Small intestine (tissue), 7 donors: ENCODE results near the gene ARMH4. TPM values are rescaled to one million over a fixed set of nuclear protein-coding genes. Genes with fewer than 3 reads are reported as not detected.

Experiments
- DNase-seq, 2 donors: peaks; one replicate each; pipeline versions ENCODE4 v3.0.0 to v3.0.0-alpha.2; 2013
- FAIRE-seq: peaks from 2 replicates; lab custom pipeline; 2012; peaks lifted over from hg19 to GRCh38; lab: Jason Lieb, UNC
- H3K27ac ChIP-seq, 3 donors: one replicate each; pipeline ENCODE4 v1.5.1; 2013; ENCODE audit warnings: low read length in 2 of 3, mild to moderate bottlenecking in 2 of 3, control low read depth in 1 of 3, inconsistent platforms in 1 of 3, low read depth in 1 of 3, moderate library complexity in 1 of 3
- H3K27me3 ChIP-seq, 3 donors: one replicate each; pipeline ENCODE4 v1.6.1; 2013; ENCODE audit warnings: low read length in 3 of 3, inconsistent platforms in 1 of 3; ENCODE audit not compliant: control insufficient read depth in 3 of 3, insufficient read depth in 3 of 3
- H3K36me3 ChIP-seq, 3 donors: one replicate each; pipeline ENCODE4 v1.6.1; 2013; ENCODE audit warnings: low read length in 3 of 3, inconsistent platforms in 1 of 3, low read depth in 1 of 3, mild to moderate bottlenecking in 1 of 3, moderate library complexity in 1 of 3; ENCODE audit not compliant: control insufficient read depth in 3 of 3, insufficient read depth in 2 of 3
- H3K4me1 ChIP-seq, 3 donors: one replicate each; pipeline ENCODE4 v1.6.1; 2013; ENCODE audit warnings: low read length in 2 of 3, inconsistent platforms in 1 of 3, low read depth in 1 of 3, mild to moderate bottlenecking in 1 of 3, moderate library complexity in 1 of 3; ENCODE audit not compliant: control insufficient read depth in 3 of 3, insufficient read depth in 2 of 3
- H3K4me3 ChIP-seq, 3 donors: one replicate each; pipeline ENCODE4 v1.5.1; 2013; ENCODE audit warnings: low read length in 3 of 3, control low read depth in 1 of 3, inconsistent platforms in 1 of 3, low read depth in 1 of 3, mild to moderate bottlenecking in 1 of 3, moderate library complexity in 1 of 3
- H3K9me3 ChIP-seq, 2 donors: one replicate each; pipeline ENCODE4 v1.6.1; 2013; ENCODE audit warnings: low read depth in 1 of 2, low read length in 1 of 2; ENCODE audit not compliant: control insufficient read depth in 2 of 2, insufficient read depth in 1 of 2
- WGBS, 3 donors: extraction: QIAGEN DNeasy Blood & Tissue Kit; methylation state at CpG; one replicate each; pipeline ENCODE4 v1.1.7; 2013; 5-methylcytosine and 5-hydroxymethylcytosine counted together
- polyA plus RNA-seq, 4 donors: library from polyadenylated mRNA; stranded (reverse) in 3 of 4; unstranded in 1 of 4; fragments of 200-250 nt in 3 of 4; fragments of 120-200 nt in 1 of 4; gene quantifications; one replicate each; pipeline versions ENCODE4 v1.2.1 to v1.2.3, GENCODE V29; 2013
- donor health status: healthy with polysubstance abuse.
- donor health status: control.
- donor health status: control.
- donor health status: Bipolar disorder and iron deficiency.
- donor health status: healthy.

The ARMH4 gene
- polyA plus RNA-seq, 4 donors: 0.81 to 1.9 TPM; not detected in 2

- no peak overlapping the region for H3K27ac ChIP-seq
- 84 to 88% (median 88%) methylated on average over 1 of the region's 1 CpG for WGBS, 3 donors
- H3K4me1 ChIP-seq: no peaks in the 10 kb centered on the region
- no peak for FAIRE-seq
- no peak for DNase-seq
- no peaks in the 10 kb centered on the region for H3K27me3 ChIP-seq
- H3K9me3 ChIP-seq: no peaks in the 10 kb centered on the region
- H3K36me3 ChIP-seq: no peaks in the 10 kb centered on the region
- H3K4me3 ChIP-seq: no peak overlapping the region
Observed at GRCh38 chr14:58068306-58068705, 83.7 kb downstream of the ARMH4 start.

GRCh38 chr14:58066115-58066514 lies 85.9 kb downstream of the ARMH4 start:
- no peaks in the 10 kb centered on the region for H3K4me1 ChIP-seq
- no peaks in the 10 kb centered on the region for H3K27me3 ChIP-seq
- no peak overlapping the region for H3K27ac ChIP-seq
- no peak overlapping the region for H3K4me3 ChIP-seq
- DNase-seq (no peak), FAIRE-seq (no peak)
- no peaks in the 10 kb centered on the region for H3K9me3 ChIP-seq
- no peaks in the 10 kb centered on the region for H3K36me3 ChIP-seq

- no peaks in the 10 kb centered on the region for H3K9me3 ChIP-seq
- no peak overlapping the region for H3K27ac ChIP-seq
- WGBS, 3 donors: 55 to 63% (median 62%) methylated on average over 4 of the region's 4 CpGs
- H3K36me3 ChIP-seq: no peaks in the 10 kb centered on the region
- DNase-seq (no peak), FAIRE-seq (no peak)
- H3K4me3 ChIP-seq: no peak overlapping the region
- H3K4me1 ChIP-seq: no peaks in the 10 kb centered on the region
- no peaks in the 10 kb centered on the region for H3K27me3 ChIP-seq
Observed at GRCh38 chr14:58061581-58061980, 90.4 kb downstream of the ARMH4 start.

GRCh38 chr14:58060898-58061297 lies 91.1 kb downstream of the ARMH4 start:
- H3K4me3 ChIP-seq: no peak overlapping the region
- no peak overlapping the region for H3K27ac ChIP-seq
- 68 to 77% (median 70%) methylated on average over 4 of the region's 4 CpGs for WGBS, 3 donors
- H3K9me3 ChIP-seq: no peaks in the 10 kb centered on the region
- no peaks in the 10 kb centered on the region for H3K36me3 ChIP-seq
- FAIRE-seq (no peak), DNase-seq (no peak)
- no peaks in the 10 kb centered on the region for H3K27me3 ChIP-seq
- H3K4me1 ChIP-seq: no peaks in the 10 kb centered on the region

GRCh38 chr14:58060077-58060476 lies 91.9 kb downstream of the ARMH4 start:
- H3K4me3 ChIP-seq: no peak overlapping the region
- 29 to 56% (median 44%) methylated on average over 3 of the region's 3 CpGs for WGBS, 3 donors
- H3K9me3 ChIP-seq: no peaks in the 10 kb centered on the region
- H3K36me3 ChIP-seq: no peaks in the 10 kb centered on the region
- H3K4me1 ChIP-seq: no peaks in the 10 kb centered on the region
- H3K27me3 ChIP-seq: no peaks in the 10 kb centered on the region
- no peak for DNase-seq
- no peak for FAIRE-seq
- no peak overlapping the region for H3K27ac ChIP-seq

- Histone ChIP-seq H3K27me3 (no peaks in the 10 kb centered on the region), H3K9me3 (no peaks in the 10 kb centered on the region), H3K36me3 (no peaks in the 10 kb centered on the region), H3K27ac (no peak overlapping the region), H3K4me3 (no peak overlapping the region), H3K4me1 (no peaks in the 10 kb centered on the region)
- WGBS, 3 donors: 81 to 87% (median 84%) methylated on average over 3 of the region's 3 CpGs
- DNase-seq: no peak
- no peak for FAIRE-seq
Observed at GRCh38 chr14:58059126-58059525, 92.9 kb downstream of the ARMH4 start.

GRCh38 chr14:58055497-58056010 lies 96.5 kb downstream of the ARMH4 start:
- FAIRE-seq (no peak), DNase-seq (no peak)
- H3K4me3 ChIP-seq: no peak overlapping the region
- no peaks in the 10 kb centered on the region for H3K4me1 ChIP-seq
- H3K36me3 ChIP-seq: no peaks in the 10 kb centered on the region
- H3K9me3 ChIP-seq: no peaks in the 10 kb centered on the region
- H3K27ac ChIP-seq: no peak overlapping the region
- H3K27me3 ChIP-seq: no peaks in the 10 kb centered on the region

GRCh38 chr14:58054100-58054499 lies 97.9 kb downstream of the ARMH4 start:
- 30 to 60% (median 36%) methylated on average over 3 of the region's 3 CpGs for WGBS, 3 donors
- no peak overlapping the region for H3K4me3 ChIP-seq
- no peak overlapping the region for H3K27ac ChIP-seq
- H3K9me3 ChIP-seq: no peaks in the 10 kb centered on the region
- H3K27me3 ChIP-seq: peaks cover 0 to 5% (median 0%) of the 10 kb centered on the region in 3 donors
- FAIRE-seq (no peak), DNase-seq (no peak)
- no peaks in the 10 kb centered on the region for H3K4me1 ChIP-seq
- no peaks in the 10 kb centered on the region for H3K36me3 ChIP-seq

- Histone ChIP-seq H3K9me3 (peaks cover 0 to 4% of the 10 kb centered on the region in 2 donors), H3K4me3 (no peak overlapping the region), H3K36me3 (no peaks in the 10 kb centered on the region), H3K27ac (no peak overlapping the region), H3K4me1 (no peaks in the 10 kb centered on the region), H3K27me3 (peaks cover 0 to 5% (median 0%) of the 10 kb centered on the region in 3 donors)
- FAIRE-seq (no peak), DNase-seq (no peak)
- WGBS, 3 donors: 64 to 80% (median 74%) methylated on average over 5 of the region's 5 CpGs
Observed at GRCh38 chr14:58048219-58048618, 103.8 kb downstream of the ARMH4 start.
